GM12865 (cell line): ENCODE data around the gene LKAAEAR1.

Experiments used
- DNase-seq: peaks from one replicate; pipeline ENCODE4 v3.0.0; 2010; ENCODE audit warnings: low read depth
- H3K4me3 ChIP-seq: 2 replicates; pipeline ENCODE4 v1.5.1; 2011; ENCODE audit warnings: mild to moderate bottlenecking, low read depth, low read length, control low read depth
- CTCF ChIP-seq: IDR thresholded peaks from 2 replicates; pipeline ENCODE4 v1.5.1; 2011; ENCODE audit warnings: low read length, control low read depth, low read depth, inconsistent platforms; ENCODE audit not compliant: insufficient read depth; ENCODE audit errors: missing control alignments

LKAAEAR1 gene

DNA sequence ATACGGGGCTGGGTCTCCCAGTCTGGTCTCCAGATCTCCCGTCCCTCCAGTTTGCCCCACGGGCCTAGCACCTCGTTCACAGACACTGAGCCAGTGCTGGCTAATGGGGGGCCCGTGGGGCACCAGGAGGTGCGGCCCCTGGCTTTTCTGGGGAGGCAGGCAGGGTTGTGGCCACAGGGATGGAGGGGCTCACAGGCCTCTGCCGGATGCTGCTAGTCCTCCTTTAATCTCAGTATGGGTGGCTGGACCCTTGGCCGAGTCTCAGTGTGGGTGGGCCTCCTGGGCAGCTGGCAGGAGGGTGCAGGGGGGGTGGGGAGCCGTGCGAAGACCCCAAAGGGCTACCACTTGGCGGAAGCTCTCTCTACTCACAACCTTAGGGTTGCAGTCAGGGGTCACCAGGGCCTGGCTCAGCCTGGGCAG, 33.2 kb downstream of the LKAAEAR1 start:
- TF ChIP-seq CTCF, result no peak
- H3K4me3 ChIP-seq, result no peak overlapping the region
- DNase-seq, result no peak

- no peak overlapping the region for H3K4me3 ChIP-seq
- no peak for TF ChIP-seq CTCF
- DNase-seq, result no peak
These were observed 33.8 kb downstream of the LKAAEAR1 start for GRCh38 chr20:64050261-64051032.

DNA sequence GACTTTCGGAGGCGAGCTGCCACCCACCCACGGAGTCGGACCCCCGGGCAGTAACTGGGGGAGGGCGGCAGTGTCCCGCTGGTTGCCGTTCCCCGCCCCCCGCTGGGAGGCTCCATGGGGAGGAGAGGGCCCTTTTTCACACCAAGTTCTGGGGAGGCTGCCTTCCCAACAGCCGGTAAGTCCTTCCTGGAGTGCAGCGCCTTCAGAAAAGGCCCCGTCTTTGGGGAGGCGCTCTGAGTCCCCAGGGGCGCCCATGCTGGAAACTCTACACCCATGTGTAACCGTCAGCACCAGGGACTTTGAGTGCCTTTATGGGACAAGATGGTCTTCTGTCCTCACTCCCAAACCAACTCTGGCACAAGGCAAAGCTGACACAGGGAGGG, 34.3 kb downstream of the LKAAEAR1 start:
- no peak overlapping the region for H3K4me3 ChIP-seq
- no peak for TF ChIP-seq CTCF

GRCh38 chr20:64049060-64049877, 34.9 kb downstream of the LKAAEAR1 start, which contains the start of gene SOX18:
Gene SOX18, minus strand, starts transcription at chr20:64049639. Its CDS starts 123 bp downstream, at chr20:64049516.
- TF ChIP-seq CTCF, result no peak
- peak; percentile 59 for DNase-seq
- H3K4me3 ChIP-seq, result no peak within 1 kb of the TSS

More for the DNA sequence above, 34.3 kb downstream of the LKAAEAR1 start:
- no peak for DNase-seq

GRCh38 chr20:64048402-64049044, 35.7 kb downstream of the LKAAEAR1 start:
- no peak overlapping the region for H3K4me3 ChIP-seq
- no peak for DNase-seq
- no peak for TF ChIP-seq CTCF

DNA sequence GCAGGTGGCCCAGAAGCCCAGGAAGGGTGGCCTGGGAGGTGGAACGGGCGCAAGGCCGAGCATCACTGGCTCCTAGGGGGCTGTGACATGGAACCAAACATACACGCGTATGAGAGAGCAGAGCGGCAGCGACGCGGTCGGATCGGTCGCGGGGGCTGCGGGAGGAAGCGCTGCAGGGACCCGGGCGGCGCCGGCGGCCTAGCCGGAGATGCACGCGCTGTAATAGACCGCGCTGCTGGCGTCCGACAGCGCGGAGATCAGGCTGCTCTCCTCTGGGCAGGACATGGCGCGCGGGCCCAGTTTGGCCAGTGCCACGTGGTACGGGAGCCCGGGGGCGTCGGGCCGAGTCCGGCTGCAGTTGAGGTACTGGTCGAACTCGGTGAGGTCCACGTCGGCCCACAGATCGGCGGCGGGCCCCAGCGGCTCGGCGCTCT, 36.2 kb downstream of the LKAAEAR1 start:
- no peak for DNase-seq
- TF ChIP-seq CTCF, result no peak
- H3K4me3 ChIP-seq, result no peak overlapping the region
